ENCODE data around the gene PRUNE2.

The PRUNE2 gene

DNA sequence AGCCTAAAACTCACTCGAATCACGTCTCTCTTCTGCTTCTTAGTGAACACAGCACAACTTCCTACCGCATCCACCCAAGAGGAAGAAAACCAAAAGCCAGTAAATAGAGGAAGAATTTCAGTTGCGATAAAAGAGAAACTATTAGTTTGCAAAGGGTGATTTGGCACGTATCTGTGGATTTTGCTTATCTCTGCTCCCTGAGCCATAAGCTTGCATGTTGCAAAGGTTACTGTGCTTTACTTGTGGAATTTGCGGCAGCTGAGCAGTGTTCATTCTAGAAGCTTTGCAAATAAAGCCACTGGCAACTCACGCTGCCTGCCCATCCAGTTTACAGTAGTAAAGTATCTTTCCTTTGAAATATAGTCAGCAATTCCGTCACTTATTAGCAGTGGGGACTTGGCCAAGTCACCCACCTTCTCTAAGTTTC, 290.7 kb downstream of the PRUNE2 start:
- no peak overlapping the region for H3K4me3 ChIP-seq (ENCODE audit: control insufficient read depth, low read depth, low read length)
- no peak for TF ChIP-seq CTCF (IDR thresholded peaks at IDR 0.05; ENCODE audit: control insufficient read depth, insufficient read depth, low read depth, low read length, missing control alignments)
- no peak for DNase-seq (ENCODE audit: low read depth)

DNA sequence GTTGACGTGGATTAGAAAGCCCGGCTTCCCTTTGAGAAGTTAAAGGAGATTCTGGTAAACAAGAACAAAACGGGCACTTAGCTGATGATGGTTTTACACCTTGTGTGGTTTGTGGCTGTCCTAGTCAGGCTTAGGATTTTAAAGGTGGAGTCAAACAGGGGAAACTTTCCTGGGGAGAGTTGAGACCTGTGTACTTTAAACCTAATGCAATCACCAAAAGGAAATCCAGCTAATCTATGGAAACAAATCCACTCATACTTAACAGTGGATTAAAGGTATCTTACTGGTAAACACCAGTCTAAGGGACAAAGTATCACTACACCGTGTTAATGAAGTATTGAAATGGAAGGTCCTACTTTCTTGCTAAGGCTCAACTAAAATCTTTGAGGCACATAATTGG, 291.9 kb downstream of the PRUNE2 start:
- TF ChIP-seq CTCF (IDR thresholded peaks at IDR 0.05; ENCODE audit: control insufficient read depth, insufficient read depth, low read depth, low read length, missing control alignments) = no peak
- DNase-seq (ENCODE audit: low read depth) = no peak

DNA sequence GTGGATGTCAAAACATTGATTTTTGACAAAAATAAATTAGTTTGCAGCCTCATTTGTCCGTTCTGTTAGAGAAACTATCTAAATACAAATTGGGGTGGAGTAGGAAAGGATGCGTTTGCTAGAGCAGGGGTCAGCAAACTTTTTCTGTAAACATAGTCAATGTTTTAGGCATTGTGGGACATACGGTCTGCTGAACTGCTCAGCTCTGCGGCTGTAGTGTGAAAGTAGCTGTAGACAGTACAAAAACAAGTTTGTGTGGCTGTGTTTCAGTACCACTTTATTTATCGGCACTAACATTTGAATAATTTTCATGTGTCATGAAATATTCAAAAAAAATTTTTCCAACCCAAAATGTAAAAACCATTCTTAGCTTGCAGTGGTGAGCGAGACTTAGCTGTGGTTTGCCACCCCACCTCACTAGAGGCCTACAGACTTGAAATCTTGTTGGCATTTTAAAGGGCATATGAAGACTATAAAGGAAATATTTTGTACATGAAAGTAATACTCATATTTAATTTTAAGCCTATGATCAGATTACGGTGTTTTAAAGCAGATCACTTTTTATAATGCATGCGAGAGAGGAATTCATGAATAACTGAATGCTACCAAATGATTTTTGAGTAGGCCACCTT, 292.6 kb downstream of the PRUNE2 start:
- TF ChIP-seq CTCF (IDR thresholded peaks at IDR 0.05; ENCODE audit: control insufficient read depth, insufficient read depth, low read depth, low read length, missing control alignments) = no peak
- no peak for DNase-seq (ENCODE audit: low read depth)
- no peak overlapping the region for H3K4me3 ChIP-seq (ENCODE audit: control insufficient read depth, low read depth, low read length)

More for the DNA sequence above, 291.9 kb downstream of the PRUNE2 start:
- no peak overlapping the region for H3K4me3 ChIP-seq (ENCODE audit: control insufficient read depth, low read depth, low read length)

- no peak overlapping the region for H3K4me3 ChIP-seq (ENCODE audit: control insufficient read depth, low read depth, low read length)
- peak; percentile 42 for DNase-seq (ENCODE audit: low read depth)
- TF ChIP-seq CTCF (IDR thresholded peaks at IDR 0.05; ENCODE audit: control insufficient read depth, insufficient read depth, low read depth, low read length, missing control alignments) = no peak
Observed at GRCh38 chr9:76610011-76610352, 295.9 kb downstream of the PRUNE2 start.

DNA sequence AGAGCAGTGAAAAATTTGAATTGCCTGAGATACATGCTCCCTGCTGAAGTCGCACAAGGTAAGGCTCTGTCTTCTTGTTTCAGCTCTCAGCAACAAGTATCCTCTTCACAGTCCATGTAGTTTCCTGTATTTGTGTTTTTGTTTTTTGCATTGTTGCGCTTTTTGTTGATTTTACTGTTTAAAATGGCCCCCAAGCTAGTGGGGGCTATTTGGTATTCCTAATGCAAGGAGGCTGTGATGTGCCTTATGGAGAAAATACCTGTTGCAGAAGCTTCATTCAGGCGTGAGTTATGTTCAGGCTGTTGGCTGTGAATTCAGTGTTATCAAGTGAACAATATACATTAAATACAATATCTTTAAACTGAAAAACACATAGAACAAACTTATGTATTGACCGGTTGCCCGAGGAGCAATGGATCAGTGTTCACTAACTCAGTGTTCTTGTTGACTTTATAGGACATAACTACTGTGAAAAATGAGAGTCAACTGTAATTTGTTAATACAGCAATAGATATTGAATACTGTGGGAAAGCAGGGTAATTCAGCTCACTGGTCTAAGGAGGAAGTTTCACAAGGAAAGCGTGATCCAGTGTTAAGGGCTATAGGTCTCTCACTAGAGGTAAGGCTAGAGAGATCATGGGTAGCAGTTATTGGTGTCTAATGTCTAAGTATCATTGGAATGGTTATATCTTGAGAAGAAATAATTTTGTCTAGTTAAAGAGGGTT, 296.5 kb downstream of the PRUNE2 start:
- TF ChIP-seq CTCF (IDR thresholded peaks at IDR 0.05; ENCODE audit: control insufficient read depth, insufficient read depth, low read depth, low read length, missing control alignments) = no peak
- H3K4me3 ChIP-seq (ENCODE audit: control insufficient read depth, low read depth, low read length) = no peak overlapping the region
- DNase-seq (ENCODE audit: low read depth) = no peak

DNA sequence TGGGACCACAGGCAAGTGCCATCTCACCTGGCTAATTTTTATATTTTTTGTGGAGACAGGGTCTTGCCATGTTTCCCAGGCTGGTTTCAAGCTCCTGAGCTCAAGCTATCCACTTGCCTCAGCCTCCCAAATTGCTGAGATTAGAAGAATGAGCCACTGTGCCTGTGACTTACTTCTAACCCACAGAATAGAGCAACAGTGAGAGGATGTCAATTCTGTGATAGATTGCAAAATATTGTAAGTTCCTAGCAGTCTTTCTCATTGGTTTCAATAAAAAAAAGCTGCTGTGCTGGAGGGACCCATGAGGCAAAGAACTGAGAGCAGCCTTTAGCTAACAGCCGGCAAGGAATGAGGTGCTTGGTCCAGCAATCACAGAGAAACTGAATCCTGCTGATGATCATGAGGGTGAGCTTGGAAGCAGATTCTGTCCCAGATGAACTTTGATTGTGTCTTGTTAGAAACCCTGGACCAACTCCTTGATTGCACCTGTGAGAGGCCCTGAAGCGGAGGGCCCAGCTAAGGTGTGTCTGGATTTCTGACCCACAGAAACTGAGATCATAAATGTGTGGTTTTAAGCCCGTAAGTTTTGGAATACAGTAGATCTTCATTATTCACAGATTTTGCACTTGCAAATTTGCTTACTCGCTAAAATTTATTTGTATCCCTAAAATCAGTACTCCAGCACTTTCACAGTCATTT, 297.2 kb downstream of the PRUNE2 start:
- H3K4me3 ChIP-seq (ENCODE audit: control insufficient read depth, low read depth, low read length) = no peak overlapping the region
- no peak for DNase-seq (ENCODE audit: low read depth)
- no peak for TF ChIP-seq CTCF (IDR thresholded peaks at IDR 0.05; ENCODE audit: control insufficient read depth, insufficient read depth, low read depth, low read length, missing control alignments)
